ENCODE results near the gene DMD.

DNA sequence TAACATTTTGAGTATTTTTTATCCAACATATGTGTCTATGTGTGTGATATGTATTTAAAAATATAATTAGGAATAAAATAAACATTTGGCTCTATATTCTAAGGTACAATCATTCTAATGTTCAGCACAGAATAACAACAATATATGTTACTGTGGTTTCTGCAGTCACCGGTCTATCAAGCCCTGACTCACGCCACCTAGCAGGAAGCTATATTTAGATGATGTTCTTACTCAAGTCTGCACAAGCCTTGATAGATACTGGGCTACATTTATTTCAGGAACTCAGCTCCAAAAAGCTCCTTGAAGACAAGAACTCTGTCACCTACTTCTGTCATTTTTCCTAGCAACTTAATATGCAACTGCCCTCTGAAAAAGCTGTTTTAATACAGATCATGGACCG lies 1987.5 kb downstream of the DMD start:
- TF ChIP-seq, protein P1, sequence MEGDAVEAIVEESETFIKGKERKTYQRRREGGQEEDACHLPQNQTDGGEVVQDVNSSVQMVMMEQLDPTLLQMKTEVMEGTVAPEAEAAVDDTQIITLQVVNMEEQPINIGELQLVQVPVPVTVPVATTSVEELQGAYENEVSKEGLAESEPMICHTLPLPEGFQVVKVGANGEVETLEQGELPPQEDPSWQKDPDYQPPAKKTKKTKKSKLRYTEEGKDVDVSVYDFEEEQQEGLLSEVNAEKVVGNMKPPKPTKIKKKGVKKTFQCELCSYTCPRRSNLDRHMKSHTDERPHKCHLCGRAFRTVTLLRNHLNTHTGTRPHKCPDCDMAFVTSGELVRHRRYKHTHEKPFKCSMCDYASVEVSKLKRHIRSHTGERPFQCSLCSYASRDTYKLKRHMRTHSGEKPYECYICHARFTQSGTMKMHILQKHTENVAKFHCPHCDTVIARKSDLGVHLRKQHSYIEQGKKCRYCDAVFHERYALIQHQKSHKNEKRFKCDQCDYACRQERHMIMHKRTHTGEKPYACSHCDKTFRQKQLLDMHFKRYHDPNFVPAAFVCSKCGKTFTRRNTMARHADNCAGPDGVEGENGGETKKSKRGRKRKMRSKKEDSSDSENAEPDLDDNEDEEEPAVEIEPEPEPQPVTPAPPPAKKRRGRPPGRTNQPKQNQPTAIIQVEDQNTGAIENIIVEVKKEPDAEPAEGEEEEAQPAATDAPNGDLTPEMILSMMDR (IDR thresholded peaks at IDR 0.05; ENCODE audit: poor library complexity, severe bottlenecking): no peak
- TF ChIP-seq EP300 (conservative IDR thresholded peaks at IDR 0.05; ENCODE audit: poor library complexity, severe bottlenecking): no peak
